IPS-NIHi7 (cell line): ENCODE measurements around the gene ITGA11.

ENCODE experiments used
- DNase-seq: peaks from one replicate; pipeline ENCODE4 v3.0.0; 2012; ENCODE audit warnings: mixed read lengths; ENCODE audit errors: extremely low spot score

The ITGA11 gene

GRCh38 chr15:68328964-68329363 lies 103.0 kb downstream of the ITGA11 start:
- DNase-seq = no peak

DNA sequence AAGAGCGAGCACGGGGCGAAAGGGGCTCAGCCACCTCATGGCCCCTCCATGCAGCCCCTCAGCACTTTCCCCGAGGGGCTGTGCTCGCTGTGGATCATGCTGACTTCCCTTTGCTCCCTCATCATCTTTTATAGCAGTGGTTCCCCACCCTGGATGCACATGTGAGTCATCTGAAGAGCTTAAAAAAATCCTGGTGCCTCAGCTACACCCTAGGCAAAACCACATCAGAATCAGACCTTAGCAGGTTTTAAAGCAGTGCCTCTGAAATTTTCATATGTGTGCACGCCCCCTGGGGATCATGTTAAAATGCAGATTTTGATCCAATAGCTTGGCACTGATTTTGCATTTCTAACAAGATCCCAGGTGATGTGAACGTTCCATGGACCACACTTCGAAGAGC lies 103.5 kb downstream of the ITGA11 start:
- no peak for DNase-seq

GRCh38 chr15:68326711-68327354 lies 105.1 kb downstream of the ITGA11 start:
- no peak for DNase-seq

- no peak for DNase-seq
Measured at GRCh38 chr15:68325726-68326125, 106.2 kb downstream of the ITGA11 start.

DNA sequence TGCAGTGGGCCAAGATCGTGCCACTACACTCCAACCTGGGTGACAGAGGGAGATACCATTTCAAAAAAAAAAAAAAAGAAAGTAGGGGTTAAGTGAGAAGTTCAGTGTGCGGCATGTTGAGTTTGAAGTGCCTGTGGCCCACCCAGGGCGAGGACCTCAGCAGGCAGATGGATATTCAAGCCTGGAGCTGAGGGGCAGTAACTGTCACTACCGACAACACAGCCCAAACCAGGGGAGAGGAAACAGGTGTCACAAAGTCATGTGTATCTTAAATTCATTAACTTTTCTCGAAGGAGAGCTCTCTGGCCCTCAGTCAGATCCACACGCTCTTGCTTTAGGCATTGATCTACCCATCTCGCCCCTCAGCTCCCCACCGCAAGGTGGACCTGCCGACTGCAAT lies 109.2 kb downstream of the ITGA11 start:
- DNase-seq = no peak

- no peak for DNase-seq
Measured at GRCh38 chr15:68321229-68321628, 110.7 kb downstream of the ITGA11 start.

DNA sequence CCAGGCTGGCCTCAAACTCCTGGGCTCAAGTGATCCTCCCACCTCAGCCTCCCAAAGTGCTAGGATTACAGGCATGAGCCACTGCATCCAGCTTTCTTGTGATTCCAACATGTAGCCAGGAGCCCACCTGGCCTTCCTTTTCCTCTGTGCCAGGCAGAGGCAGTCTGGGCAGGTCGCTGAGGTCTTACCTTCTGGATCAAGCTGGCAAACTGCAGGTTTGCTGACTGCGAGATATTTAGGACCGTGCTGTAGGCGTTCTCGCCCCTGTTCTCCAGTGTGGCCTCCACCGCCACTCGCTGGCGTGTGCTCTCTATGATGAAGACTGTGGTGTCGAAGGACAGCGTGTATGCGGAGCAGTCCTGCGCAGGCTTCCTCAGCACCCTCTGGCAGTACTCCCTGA lies 112.0 kb downstream of the ITGA11 start:
- no peak for DNase-seq

DNA sequence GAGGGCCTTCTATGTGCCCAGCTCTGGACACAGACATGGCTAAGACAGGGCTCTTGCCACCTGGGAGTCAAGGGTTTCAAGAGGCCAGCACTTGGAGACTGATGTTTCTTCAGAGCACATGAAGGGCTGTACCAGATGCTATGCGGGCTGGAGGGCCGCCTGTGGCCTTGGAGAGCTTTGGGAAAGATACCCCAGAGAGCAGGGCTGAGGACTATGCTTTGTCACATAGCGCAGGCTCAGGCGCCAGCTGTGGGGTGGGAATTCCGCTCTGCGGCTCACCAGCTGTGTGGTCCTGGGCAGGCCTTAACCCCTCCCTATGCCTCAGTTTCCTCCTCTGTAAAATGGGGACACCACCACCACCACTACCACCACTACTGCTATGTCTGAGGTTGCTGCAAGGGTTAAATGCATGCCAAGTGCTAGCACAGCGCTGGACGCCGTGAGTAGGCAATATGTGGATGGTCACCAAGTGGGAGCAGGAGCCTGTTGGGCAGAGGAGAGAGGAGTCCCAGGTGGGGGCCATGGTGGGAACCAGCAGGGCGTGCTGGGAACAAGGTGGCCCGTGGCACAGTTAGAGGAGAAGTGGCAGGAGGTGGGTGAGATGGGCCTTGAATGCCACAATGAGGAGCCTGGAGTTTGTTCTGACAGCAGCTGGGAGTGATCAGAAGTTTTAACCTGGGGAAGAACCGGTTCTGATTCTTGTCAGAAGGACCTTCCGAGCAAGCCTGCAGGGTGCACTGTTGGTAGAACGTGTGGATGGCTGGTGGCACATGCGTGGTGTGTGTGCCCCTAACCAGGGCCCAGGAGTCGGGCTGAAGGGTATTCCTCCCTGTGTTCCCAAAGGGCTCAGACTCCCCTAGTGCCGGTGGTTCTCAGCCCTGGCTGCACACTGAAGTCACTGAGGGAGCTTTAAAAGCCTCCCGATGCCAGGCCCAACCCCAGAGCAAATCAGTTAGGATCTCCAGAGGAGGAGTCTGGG lies 112.7 kb downstream of the ITGA11 start:
- DNase-seq = no peak

GRCh38 chr15:68318008-68318835 lies 113.7 kb downstream of the ITGA11 start:
- no peak for DNase-seq

GRCh38 chr15:68317281-68318007 lies 114.5 kb downstream of the ITGA11 start:
- DNase-seq = no peak

GRCh38 chr15:68316061-68316804 lies 115.7 kb downstream of the ITGA11 start:
- DNase-seq = peak; percentile 75

- DNase-seq = peak; percentile 42
Measured at GRCh38 chr15:68315495-68316031, 116.4 kb downstream of the ITGA11 start.

DNA sequence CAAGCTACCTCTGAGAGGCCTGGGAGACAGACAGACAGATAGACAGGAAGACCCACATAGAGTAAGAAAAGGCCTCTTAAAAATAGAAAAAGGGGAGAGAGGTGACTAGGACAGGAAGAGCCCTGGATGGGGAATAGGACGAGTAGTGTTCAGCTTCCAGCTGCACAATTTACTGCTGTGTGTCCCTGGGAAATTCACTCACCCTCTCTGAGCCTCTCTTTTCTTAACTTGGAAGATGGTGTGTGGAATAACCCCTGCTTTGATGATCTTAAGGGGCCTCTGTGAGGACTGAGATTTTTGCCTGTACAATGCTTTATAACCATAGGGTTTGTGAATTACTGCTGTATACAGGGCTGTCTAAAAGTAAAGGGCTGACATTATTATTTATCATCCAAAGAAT lies 116.9 kb downstream of the ITGA11 start:
- DNase-seq = no peak

DNA sequence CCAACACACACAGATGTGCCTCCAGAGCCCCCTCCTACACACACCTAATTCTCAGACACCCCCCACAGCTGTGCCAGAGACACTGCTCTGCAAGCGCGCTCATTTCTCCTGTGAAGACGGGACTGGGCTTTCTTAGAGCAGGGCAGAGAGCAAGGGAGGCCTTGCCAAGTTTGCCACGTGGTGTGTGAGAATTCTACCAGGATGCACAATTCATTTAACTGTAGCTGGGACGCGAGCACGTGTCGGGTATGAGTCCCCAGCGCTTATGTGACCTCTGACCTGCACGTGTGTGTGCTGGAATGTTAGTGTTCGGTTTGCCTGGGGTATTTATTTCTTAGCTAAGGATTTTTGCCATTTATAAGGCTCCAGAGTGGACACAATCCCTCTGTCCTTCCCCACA lies 117.4 kb downstream of the ITGA11 start:
- no peak for DNase-seq

DNA sequence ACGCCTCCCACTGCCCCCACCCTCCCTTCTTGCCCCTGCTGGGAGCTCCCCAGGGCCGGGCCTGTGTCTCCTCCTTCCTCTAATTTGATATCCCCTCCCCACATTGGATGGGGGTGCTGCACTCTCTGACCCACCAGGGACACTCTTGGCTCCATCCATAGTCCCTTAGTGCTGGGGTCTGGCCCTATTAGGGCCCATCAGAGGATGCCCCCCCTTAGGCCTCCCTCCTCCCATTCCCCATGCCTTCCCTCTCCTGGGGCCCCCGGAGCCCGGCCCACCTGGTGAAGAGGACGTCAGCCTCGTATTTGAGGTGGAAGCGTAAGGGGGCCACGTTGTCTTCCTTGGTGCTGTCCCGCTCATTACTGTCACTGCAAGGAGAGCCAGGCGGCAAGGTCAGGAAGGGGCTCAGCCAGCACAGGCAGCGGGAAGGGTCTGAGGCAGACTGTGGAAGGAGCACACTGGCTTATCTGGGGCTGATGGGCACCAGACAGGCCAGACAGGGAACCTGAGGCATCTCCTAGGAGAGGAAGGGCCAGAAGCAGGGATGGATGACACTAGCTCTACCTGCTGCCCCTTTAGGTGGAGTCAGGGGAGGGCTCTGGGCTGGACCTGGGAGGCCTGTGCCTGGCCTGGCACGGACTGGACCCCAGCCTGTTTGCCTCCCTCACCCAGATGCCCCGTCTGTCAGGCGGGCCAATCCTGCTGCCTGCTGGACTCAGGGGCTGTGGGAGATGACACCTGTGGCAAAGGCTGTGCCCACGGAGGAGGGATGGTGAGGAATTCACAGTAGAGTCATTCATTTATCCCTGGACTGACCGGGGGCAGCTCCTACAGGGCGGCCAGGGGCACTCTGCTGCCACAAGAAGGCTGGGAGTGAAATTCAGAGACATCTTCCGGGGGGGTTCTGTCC lies 118.2 kb downstream of the ITGA11 start:
- DNase-seq = no peak

GRCh38 chr15:68312701-68313204 lies 119.2 kb downstream of the ITGA11 start:
- no peak for DNase-seq

- DNase-seq = no peak
Measured at GRCh38 chr15:68311859-68312557, 120.0 kb downstream of the ITGA11 start.

DNA sequence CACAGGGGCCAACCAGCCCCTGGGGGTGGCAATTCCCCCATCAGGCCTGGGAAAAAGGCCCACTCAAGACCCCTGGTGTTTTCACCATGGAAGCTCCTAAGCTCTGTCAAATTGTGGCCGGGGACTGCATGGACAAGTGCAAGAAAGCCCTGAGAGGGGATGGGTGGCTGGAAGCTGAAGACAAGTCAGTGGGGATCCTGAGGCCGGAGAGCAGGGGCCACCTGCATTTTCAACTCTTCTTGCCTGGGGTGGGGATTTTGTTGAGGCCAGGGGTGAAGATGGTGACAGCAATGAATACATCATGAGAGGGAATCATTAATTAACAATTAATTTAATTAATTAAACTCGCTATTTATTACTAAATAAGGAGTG lies 120.5 kb downstream of the ITGA11 start:
- no peak for DNase-seq
